Mammary epithelial cell (primary cell): Measurements from ENCODE around the gene SIK2.

Experiments
- EZH2 ChIP-seq: IDR thresholded peaks from 2 replicates; pipeline ENCODE4 v1.6.1; 2012; ENCODE audit warnings: low read length, inconsistent platforms, borderline replicate concordance
- TF ChIP-seq, protein P1 (sequence below), 2 donors: IDR thresholded peaks in 1 of 2; conservative IDR thresholded peaks in 1 of 2; 2 replicates each; pipeline ENCODE4 v1.5.1; 2011 to 2012; ENCODE audit warnings: inconsistent platforms in 2 of 2, low read length in 2 of 2, mild to moderate bottlenecking in 2 of 2, control low read depth in 1 of 2, low read depth in 1 of 2; ENCODE audit not compliant: insufficient read depth in 1 of 2; ENCODE audit errors: extremely low read depth in 1 of 2

DNA sequence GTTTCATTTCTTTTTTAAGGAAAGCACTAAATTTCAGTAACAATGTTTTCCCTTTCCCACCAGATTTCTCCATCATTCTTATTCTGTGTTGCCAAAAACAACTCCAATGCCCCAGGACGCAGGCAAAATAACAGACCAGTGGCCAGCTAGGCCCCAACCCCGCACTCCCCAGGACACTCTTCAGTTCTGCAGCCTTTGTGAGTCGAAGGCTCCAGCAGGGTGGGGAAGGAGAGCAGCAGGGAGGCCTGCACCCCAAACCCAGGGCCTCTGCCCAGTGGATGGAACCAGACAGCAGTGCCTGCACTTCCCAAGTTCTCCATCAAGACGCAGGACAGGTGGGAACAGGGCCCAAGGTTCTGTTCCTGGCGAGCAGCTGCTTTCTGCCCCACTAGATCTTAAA, 129.6 kb downstream of the SIK2 start:
- TF ChIP-seq, protein P1, sequence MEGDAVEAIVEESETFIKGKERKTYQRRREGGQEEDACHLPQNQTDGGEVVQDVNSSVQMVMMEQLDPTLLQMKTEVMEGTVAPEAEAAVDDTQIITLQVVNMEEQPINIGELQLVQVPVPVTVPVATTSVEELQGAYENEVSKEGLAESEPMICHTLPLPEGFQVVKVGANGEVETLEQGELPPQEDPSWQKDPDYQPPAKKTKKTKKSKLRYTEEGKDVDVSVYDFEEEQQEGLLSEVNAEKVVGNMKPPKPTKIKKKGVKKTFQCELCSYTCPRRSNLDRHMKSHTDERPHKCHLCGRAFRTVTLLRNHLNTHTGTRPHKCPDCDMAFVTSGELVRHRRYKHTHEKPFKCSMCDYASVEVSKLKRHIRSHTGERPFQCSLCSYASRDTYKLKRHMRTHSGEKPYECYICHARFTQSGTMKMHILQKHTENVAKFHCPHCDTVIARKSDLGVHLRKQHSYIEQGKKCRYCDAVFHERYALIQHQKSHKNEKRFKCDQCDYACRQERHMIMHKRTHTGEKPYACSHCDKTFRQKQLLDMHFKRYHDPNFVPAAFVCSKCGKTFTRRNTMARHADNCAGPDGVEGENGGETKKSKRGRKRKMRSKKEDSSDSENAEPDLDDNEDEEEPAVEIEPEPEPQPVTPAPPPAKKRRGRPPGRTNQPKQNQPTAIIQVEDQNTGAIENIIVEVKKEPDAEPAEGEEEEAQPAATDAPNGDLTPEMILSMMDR (conservative IDR thresholded peaks at IDR 0.05 in 1 of 2, IDR thresholded peaks at IDR 0.05 in 1 of 2; ENCODE audit: extremely low read depth in 1 of 2, insufficient read depth in 1 of 2, low read depth in 1 of 2, low read length in 2 of 2), result no peak
- TF ChIP-seq EZH2, result no peak
